Spleen (tissue), 11 donors: Measurements from ENCODE around the gene MYL11. TPM values are rescaled to one million over a fixed set of nuclear protein-coding genes. Genes with fewer than 3 reads are reported as not detected.
A peak's percentile ranks its signal among the peaks of the same experiment; 100 is the strongest.

Experiments
- DNase-seq: peaks from one replicate; pipeline ENCODE4 v3.0.0-alpha.2; 2020
- H3K27ac ChIP-seq, 8 donors: fragments of 200-600 bp; sonication (generic) in 7 of 8; 1 replicate in 4 of 8; 2 replicates in 4 of 8; pipeline versions ENCODE4 v1.5.0 to v1.8.0; 2016 to 2021; ENCODE audit warnings: inconsistent platforms in 4 of 8, mild to moderate bottlenecking in 4 of 8, moderate library complexity in 1 of 8
- H3K27me3 ChIP-seq, 7 donors: fragments of 200-600 bp; sonication (generic) in 6 of 7; replicated peaks in 1 of 7; 1 replicate in 4 of 7; 2 replicates in 3 of 7; pipeline versions ENCODE4 v1.5.0 to v1.8.0; 2016 to 2021; ENCODE audit warnings: inconsistent platforms in 3 of 7, mild to moderate bottlenecking in 1 of 7
- H3K36me3 ChIP-seq, 6 donors: fragments of 200-600 bp; sonication (generic) in 5 of 6; 1 replicate in 4 of 6; 2 replicates in 2 of 6; pipeline versions ENCODE4 v1.5.0 to v1.8.0; 2016 to 2021; ENCODE audit warnings: inconsistent platforms in 2 of 6
- H3K4me1 ChIP-seq, 6 donors: fragments of 200-600 bp; sonication (generic) in 5 of 6; 1 replicate in 3 of 6; 2 replicates in 3 of 6; pipeline versions ENCODE4 v1.5.0 to v1.8.0; 2016 to 2021; ENCODE audit warnings: inconsistent platforms in 3 of 6
- H3K4me3 ChIP-seq, 8 donors: fragments of 200-600 bp; sonication (generic) in 7 of 8; 1 replicate in 4 of 8; 2 replicates in 4 of 8; pipeline versions ENCODE4 v1.5.0 to v1.8.0; 2016 to 2021; ENCODE audit warnings: inconsistent platforms in 4 of 8, mild to moderate bottlenecking in 4 of 8, moderate library complexity in 2 of 8
- H3K9me3 ChIP-seq, 8 donors: fragments of 200-600 bp; sonication (generic) in 7 of 8; 1 replicate in 4 of 8; 2 replicates in 4 of 8; pipeline versions ENCODE4 v1.5.0 to v1.8.0; 2016 to 2021; ENCODE audit warnings: inconsistent platforms in 4 of 8
- POLR2A ChIP-seq, 3 donors: fragments of 450-650 bp; IDR thresholded peaks; one replicate each; pipeline ENCODE4 v1.5.1; 2017; ENCODE audit warnings: antibody characterized with exemption in 3 of 3, mild to moderate bottlenecking in 1 of 3
- POLR2AphosphoS5 ChIP-seq, 3 donors: sonication (generic); formaldehyde crosslinking; IDR thresholded peaks; one replicate each; pipeline ENCODE4 v1.5.1; 2017; ENCODE audit warnings: antibody characterized with exemption in 3 of 3
- WGBS, 5 donors: extraction: QIAGEN DNeasy Blood & Tissue Kit in 3 of 5; methylation state at CpG; one replicate each; pipeline versions ENCODE4 v1.1.5 to v1.1.7; 2013 to 2018; 5-methylcytosine and 5-hydroxymethylcytosine counted together
- intact Hi-C: fragments of 100-400 bp; cut with DNase I; formaldehyde crosslinking; loops from one replicate; pipeline ENCODE4 v1.15.0; 2023; ENCODE audit warnings: low total_unique reads
- polyA plus RNA-seq, 3 donors: library from polyadenylated mRNA; stranded (reverse); fragments of 200-250 nt; gene quantifications; one replicate each; pipeline ENCODE4 v1.2.1, GENCODE V29; 2013
- total RNA-seq, 7 donors: library from RNA; depleted of rRNA in 3 of 7; stranded (reverse); fragments of >200 nt in 3 of 7; fragmentation: NEBNext Ultra II Directional in 4 of 7; extraction: Animal tissue kit (Norgen Biotek cat#: 25700) in 4 of 7; gene quantifications; one replicate each; pipeline versions ENCODE4 v1.1.0 to v1.2.1, GENCODE V29; 2016 to 2021
- TF ChIP-seq, protein P1 (sequence below), 11 experiments: fragments of 200-600 bp in 7 of 11; fragments of 450-650 bp in 4 of 11; sonication (generic) in 4 of 11; IDR thresholded peaks in 8 of 11; conservative IDR thresholded peaks in 3 of 11; 1 replicate in 7 of 11; 2 replicates in 4 of 11; pipeline versions ENCODE4 v1.4.0 to v1.8.0; 2016 to 2021; ENCODE audit warnings: antibody characterized with exemption in 11 of 11, inconsistent platforms in 4 of 11, mild to moderate bottlenecking in 1 of 11
- donor health status: healthy with polysubstance abuse.
- donor health status: DM: no; HTN: no; CAD: no; lungs with moderate emphysema.
- donor health status: DM: no; HTN: no; CAD: no.
- donor health status: Bipolar disorder and iron deficiency.
- donor health status: healthy.
- donor health status: DM: no; HTN: no; CAD: no.
- donor health status: DM: yes; HTN: yes; CAD: no.

The MYL11 gene
- total and polyA plus RNA-seq, 10 donors, result 1.4 to 4.3 (median 2.8) TPM; not detected in 6

DNA sequence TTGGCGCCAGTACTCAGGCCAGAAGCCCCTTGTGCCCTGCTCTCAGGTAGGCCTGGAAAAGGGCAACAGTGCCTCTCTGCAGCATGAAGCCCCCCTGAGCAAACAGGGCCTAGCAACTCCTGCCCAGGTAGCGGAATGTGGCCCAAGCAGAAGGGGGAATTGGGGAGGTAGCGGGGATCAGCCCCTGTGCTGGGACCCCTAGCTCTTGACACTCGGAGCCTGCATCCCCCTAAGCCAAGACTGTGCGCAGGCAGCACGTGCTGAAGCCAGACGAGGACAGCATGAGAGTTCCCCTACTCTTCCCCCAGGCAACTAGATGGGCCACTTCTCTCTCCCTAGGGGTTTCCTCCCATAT lies 18.7 kb upstream of the MYL11 start:
- 34 to 63% (median 52%) methylated on average over 2 to 7 of the region's 7 CpGs for WGBS, 5 donors
- intact Hi-C loops, result no loop called here

DNA sequence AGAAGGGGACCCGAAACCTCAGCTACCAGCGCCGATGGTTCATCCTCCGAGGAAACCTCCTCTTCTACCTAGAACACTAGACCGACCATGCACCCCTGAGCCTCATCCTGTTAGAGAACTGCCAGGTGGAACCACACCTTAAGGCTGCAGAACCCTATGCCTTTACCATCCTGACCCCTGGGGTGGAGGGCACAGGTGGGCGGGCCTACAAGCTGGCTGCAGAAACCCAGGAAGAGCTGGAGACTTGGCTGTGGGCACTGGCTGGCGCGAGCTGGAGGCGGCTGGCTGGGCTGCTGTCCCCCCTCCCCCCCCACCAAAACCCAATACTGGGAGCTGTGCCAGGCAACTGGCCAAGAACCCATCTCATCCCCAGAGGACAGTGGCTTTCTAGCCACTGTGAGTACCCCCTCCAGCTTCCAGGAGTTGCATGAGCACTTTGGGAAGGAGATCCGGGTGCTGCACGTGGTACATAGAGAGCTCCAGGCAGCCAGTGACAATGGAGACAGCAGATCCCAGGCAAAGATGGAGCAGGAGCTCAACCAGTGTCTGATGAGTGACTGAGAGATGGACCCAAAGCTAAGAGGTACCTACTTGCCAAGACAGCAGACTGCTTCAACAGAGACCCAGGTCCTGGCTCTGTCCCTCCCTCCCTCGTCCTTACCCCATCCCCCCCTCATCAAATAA lies 18.1 kb upstream of the MYL11 start:
- Histone ChIP-seq H3K4me1 (peaks cover 19 to 62% (median 45%) of the 10 kb centered on the region in 6 donors), H3K9me3 (no peaks in the 10 kb centered on the region), H3K4me3 (peak overlapping the region in 4 of 8 donors; percentile 85 to 98 (median 89)), H3K36me3 (peaks cover 0 to 77% (median 63%) of the 10 kb centered on the region in 6 donors), H3K27ac (peak overlapping the region; percentile 85 to 98 (median 94)), H3K27me3 (no peaks in the 10 kb centered on the region)
- 74 to 88% (median 77%) methylated on average over 11 to 12 of the region's 12 CpGs for WGBS, 5 donors
- intact Hi-C loops, result no loop called here
- TF ChIP-seq POLR2A (IDR thresholded peaks at IDR 0.05) (no peak), POLR2AphosphoS5 (IDR thresholded peaks at IDR 0.05) (peak in 1 of 3 donors; percentile 6)
- peak; percentile 79 for DNase-seq

More for the DNA sequence above, 18.7 kb upstream of the MYL11 start:
- Histone ChIP-seq H3K4me1 (peaks cover 19 to 68% (median 48%) of the 10 kb centered on the region in 6 donors), H3K36me3 (peaks cover 0 to 77% (median 64%) of the 10 kb centered on the region in 6 donors), H3K4me3 (peak overlapping the region; percentile 75 to 98 (median 86)), H3K27me3 (no peaks in the 10 kb centered on the region), H3K27ac (peak overlapping the region; percentile 85 to 98 (median 94)), H3K9me3 (no peaks in the 10 kb centered on the region)
- DNase-seq, result peak; percentile 79
- TF ChIP-seq POLR2A (IDR thresholded peaks at IDR 0.05) (no peak), POLR2AphosphoS5 (IDR thresholded peaks at IDR 0.05) (no peak)
- TF ChIP-seq, protein P1, sequence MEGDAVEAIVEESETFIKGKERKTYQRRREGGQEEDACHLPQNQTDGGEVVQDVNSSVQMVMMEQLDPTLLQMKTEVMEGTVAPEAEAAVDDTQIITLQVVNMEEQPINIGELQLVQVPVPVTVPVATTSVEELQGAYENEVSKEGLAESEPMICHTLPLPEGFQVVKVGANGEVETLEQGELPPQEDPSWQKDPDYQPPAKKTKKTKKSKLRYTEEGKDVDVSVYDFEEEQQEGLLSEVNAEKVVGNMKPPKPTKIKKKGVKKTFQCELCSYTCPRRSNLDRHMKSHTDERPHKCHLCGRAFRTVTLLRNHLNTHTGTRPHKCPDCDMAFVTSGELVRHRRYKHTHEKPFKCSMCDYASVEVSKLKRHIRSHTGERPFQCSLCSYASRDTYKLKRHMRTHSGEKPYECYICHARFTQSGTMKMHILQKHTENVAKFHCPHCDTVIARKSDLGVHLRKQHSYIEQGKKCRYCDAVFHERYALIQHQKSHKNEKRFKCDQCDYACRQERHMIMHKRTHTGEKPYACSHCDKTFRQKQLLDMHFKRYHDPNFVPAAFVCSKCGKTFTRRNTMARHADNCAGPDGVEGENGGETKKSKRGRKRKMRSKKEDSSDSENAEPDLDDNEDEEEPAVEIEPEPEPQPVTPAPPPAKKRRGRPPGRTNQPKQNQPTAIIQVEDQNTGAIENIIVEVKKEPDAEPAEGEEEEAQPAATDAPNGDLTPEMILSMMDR (IDR thresholded peaks at IDR 0.05 in 8 of 11, conservative IDR thresholded peaks at IDR 0.05 in 3 of 11), result no peak

DNA sequence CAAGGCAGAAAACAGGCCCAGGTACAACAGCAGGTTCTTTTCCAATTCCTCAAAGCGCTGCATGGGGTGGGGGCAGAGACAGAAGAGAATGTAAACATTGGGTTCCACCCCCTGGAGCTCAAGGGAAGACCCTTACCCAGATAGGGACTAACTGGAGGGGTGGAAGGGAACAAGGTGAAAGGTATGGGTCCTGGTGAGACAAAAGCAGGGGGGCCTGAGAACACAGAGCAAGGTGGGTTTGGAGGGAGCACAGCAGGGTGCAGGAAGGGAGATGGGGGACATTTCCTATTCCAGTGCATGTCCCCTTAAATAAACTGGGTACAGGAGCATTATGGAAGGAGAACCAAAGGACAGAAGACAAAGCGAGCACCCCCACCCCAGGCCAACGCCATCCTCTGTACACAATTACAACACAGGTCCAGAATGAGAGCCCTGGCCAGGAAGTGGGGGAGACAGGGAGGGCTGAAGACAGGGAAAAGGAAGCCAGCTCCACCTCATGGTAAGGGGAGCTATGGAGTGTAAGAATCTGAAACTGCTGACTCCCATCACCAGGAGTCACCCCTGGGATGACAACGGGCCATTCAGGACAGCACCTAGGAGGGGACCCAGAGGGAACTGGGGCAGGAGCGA lies 17.4 kb upstream of the MYL11 start:
- H3K27ac ChIP-seq, result peak overlapping the region in 3 of 8 donors; percentile 93 to 98 (median 97)
- intact Hi-C loops, result no loop called here
- H3K36me3 ChIP-seq, result peaks cover 0 to 77% (median 58%) of the 10 kb centered on the region in 6 donors
- H3K9me3 ChIP-seq, result no peaks in the 10 kb centered on the region
- WGBS, 5 donors, result 73 to 82% (median 78%) methylated on average over 4 to 5 of the region's 5 CpGs
- no peak overlapping the region for H3K4me3 ChIP-seq
- H3K27me3 ChIP-seq, result no peaks in the 10 kb centered on the region
- TF ChIP-seq POLR2AphosphoS5 (IDR thresholded peaks at IDR 0.05), result no peak
- TF ChIP-seq, protein P1 (IDR thresholded peaks at IDR 0.05 in 8 of 11, conservative IDR thresholded peaks at IDR 0.05 in 3 of 11), result no peak
- TF ChIP-seq POLR2A (IDR thresholded peaks at IDR 0.05), result no peak
- DNase-seq, result peak; percentile 30
- H3K4me1 ChIP-seq, result peaks cover 19 to 55% (median 41%) of the 10 kb centered on the region in 6 donors

DNA sequence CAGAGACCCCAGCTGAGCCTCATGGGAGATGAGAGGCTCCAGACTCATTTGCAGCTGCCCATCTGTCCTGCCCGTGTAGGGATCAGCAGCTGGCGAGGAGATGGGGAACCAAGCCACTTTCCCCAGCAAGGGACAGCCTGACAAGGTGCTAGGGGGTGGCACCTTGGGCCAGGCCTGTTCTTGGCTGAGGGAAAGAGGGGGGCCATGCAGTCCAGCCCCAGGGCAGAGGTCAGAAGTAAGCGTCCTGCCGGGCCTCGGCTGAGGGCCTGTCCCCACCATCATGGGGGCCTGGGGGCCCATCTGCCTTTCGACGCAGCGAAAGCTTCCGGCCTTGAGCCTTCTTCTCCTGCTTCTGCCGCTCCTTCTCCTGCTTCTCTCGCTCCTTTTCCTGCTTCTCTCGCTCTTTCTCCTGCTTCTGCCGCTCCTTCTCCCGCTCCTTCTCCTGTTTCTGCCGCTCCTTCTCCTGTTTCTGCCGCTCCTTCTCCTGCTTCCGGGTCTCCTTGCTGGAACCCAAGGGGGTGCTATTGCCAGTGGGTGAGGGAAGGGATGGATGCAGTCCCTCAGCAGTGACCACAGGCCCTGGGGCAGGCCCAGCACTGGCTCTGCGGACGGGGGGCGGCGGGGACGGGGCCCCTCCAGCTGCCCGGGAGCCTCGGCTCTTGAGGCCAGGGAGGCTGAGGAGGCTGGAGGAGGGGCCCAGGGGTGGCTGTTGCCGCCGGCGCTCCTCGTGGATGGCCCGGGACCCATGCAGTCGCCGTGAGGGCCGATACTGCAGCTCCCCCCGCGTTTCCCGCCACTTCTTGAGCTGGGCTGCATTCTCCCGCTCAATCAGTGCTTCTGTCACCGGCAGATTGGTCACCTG lies 16.7 kb upstream of the MYL11 start:
- Histone ChIP-seq H3K27ac (peak overlapping the region in 3 of 8 donors; percentile 93 to 98 (median 97)), H3K4me1 (peaks cover 19 to 48% (median 37%) of the 10 kb centered on the region in 6 donors), H3K4me3 (no peak overlapping the region), H3K27me3 (no peaks in the 10 kb centered on the region), H3K36me3 (peaks cover 0 to 77% (median 56%) of the 10 kb centered on the region in 6 donors), H3K9me3 (no peaks in the 10 kb centered on the region)
- TF ChIP-seq, protein P1 (IDR thresholded peaks at IDR 0.05 in 8 of 11, conservative IDR thresholded peaks at IDR 0.05 in 3 of 11), result no peak
- no peak for TF ChIP-seq POLR2A (IDR thresholded peaks at IDR 0.05)
- TF ChIP-seq POLR2AphosphoS5 (IDR thresholded peaks at IDR 0.05), result peak in 2 of 3 donors; percentile 37 to 44
- 89 to 91% (median 89%) methylated on average over 29 to 37 of the region's 37 CpGs for WGBS, 5 donors
- DNase-seq, result peak; percentile 72
- intact Hi-C loops, result no loop called here
